Mammary epithelial cell (primary cell): Measurements from ENCODE around the gene RBBP4.

Source experiments
- EZH2 ChIP-seq: IDR thresholded peaks from 2 replicates; pipeline ENCODE4 v1.6.1; 2012; ENCODE audit warnings: low read length, inconsistent platforms, borderline replicate concordance
- TF ChIP-seq, protein P1 (sequence below), 2 donors: IDR thresholded peaks in 1 of 2; conservative IDR thresholded peaks in 1 of 2; 2 replicates each; pipeline ENCODE4 v1.5.1; 2011 to 2012; ENCODE audit warnings: inconsistent platforms in 2 of 2, low read length in 2 of 2, mild to moderate bottlenecking in 2 of 2, control low read depth in 1 of 2, low read depth in 1 of 2; ENCODE audit not compliant: insufficient read depth in 1 of 2; ENCODE audit errors: extremely low read depth in 1 of 2

DNA sequence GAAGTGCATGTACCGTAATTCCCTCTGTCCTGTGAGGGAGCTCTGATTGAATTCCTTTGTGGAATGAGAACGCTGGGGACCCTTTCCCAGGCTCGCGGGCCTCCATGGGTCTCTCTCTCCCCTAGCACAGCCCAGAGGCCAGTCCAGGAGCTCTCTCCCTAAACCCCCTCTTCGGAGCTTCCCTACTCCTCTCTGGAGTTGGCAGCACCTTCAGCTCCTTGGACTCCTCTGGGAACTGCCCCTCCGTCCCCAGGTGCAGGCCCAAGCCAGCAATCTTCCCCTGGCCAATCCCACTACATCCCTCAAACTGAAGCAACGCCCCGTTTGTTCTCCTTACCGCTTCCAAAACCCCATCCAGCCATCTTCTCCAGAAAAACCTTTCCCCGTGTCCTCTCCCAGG lies 62.1 kb downstream of the RBBP4 start:
- TF ChIP-seq, protein P1, sequence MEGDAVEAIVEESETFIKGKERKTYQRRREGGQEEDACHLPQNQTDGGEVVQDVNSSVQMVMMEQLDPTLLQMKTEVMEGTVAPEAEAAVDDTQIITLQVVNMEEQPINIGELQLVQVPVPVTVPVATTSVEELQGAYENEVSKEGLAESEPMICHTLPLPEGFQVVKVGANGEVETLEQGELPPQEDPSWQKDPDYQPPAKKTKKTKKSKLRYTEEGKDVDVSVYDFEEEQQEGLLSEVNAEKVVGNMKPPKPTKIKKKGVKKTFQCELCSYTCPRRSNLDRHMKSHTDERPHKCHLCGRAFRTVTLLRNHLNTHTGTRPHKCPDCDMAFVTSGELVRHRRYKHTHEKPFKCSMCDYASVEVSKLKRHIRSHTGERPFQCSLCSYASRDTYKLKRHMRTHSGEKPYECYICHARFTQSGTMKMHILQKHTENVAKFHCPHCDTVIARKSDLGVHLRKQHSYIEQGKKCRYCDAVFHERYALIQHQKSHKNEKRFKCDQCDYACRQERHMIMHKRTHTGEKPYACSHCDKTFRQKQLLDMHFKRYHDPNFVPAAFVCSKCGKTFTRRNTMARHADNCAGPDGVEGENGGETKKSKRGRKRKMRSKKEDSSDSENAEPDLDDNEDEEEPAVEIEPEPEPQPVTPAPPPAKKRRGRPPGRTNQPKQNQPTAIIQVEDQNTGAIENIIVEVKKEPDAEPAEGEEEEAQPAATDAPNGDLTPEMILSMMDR (conservative IDR thresholded peaks at IDR 0.05 in 1 of 2, IDR thresholded peaks at IDR 0.05 in 1 of 2; ENCODE audit: extremely low read depth in 1 of 2, insufficient read depth in 1 of 2, low read depth in 1 of 2, low read length in 2 of 2), result no peak
- no peak for TF ChIP-seq EZH2
